HG02763 (cell line): ENCODE measurements around the gene TNFRSF25.

ENCODE experiments used
- ATAC-seq: cut with Tn5 transposase; IDR thresholded peaks from one replicate; pipeline ENCODE4 v1.9.1; 2021; ENCODE audit warnings: mild to moderate bottlenecking, moderate library complexity; ENCODE audit not compliant: unreplicated experiment

Gene TNFRSF25

DNA sequence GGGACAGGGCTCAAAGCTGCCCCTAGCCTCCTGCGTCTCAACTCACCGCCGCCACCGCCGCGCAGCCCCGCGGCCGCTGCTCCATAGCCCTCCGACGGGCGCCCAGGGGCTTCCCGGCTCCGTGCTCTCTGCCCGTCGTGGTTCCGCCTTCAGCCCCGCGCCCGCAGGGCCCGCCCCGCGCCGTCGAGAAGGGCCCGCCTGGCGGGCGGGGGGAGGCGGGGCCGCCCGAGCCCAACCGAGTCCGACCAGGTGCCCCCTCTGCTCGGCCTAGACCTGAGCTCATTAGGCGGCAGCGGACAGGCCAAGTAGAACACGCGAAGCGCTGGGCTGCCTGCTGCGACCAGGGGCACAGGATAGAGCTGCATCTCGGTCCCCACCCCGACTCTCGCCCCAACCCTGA, at the start of gene TNFRSF25:
TNFRSF25 (minus strand) TSS at position 151 of the 400 bp plus-strand sequence; CDS start at position 85, 66 bp downstream.
- no peak for ATAC-seq

GRCh38 chr1:6515771-6516170, 49.8 kb upstream of the TNFRSF25 start:
- no peak for ATAC-seq

- no peak for ATAC-seq
Measured at GRCh38 chr1:6513320-6513801, 47.4 kb upstream of the TNFRSF25 start.

GRCh38 chr1:6512908-6513280, 46.9 kb upstream of the TNFRSF25 start:
- ATAC-seq, result no peak

DNA sequence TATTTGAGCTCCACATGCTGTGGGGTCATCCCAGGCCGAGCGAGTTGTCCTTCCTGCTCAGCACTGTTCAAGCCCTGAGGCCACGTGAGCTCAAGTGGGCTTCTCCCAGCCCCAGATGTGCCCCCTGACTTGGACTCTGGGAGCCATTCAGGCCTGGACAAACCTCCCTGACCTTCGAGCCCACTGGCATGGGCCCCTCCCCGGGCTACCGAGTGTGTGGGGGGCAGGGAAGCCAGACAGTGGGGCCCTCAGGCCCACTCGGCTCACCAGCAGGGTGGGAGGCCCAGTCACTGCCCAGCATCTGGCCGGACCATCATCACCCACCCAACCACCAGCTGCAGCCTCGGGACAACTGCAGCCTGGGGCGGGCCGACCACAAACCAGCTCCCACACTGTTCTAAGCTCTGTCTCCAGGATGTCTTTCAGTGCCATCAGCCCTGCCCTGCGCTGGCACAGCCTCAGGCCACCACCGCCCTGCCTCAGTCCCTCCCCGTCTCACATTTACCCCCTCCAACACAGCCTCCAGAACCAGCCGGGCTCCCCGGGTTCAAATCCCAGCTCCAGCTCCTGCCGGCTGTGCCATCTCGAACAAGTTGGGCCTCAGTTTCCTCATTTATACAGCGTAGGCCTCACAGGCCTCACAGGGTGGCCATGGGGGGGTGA, 46.4 kb upstream of the TNFRSF25 start:
- ATAC-seq, result no peak

- ATAC-seq, result no peak
Measured at GRCh38 chr1:6511561-6512244, 45.7 kb upstream of the TNFRSF25 start.

DNA sequence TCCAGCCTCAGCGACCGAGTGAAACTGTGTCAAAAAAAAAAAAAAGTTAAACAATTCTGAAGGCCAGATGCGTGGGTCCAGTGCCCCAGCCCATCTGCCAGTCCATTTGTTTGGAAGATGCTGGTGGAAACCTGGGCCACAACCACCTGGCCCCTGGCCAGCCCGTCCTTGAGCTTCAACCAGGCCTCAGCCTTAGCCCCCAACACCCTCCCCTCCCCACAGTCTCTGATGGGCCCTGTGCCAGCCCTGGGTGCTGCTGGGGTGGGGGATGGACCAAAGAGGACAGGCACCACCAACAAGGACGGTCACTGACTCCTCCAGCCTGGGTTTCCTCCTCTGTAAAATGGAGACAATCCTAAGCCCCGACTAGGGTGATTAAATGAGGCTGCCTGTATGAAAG, 45.1 kb upstream of the TNFRSF25 start:
- ATAC-seq, result no peak

- no peak for ATAC-seq
Measured at GRCh38 chr1:6510493-6510892, 44.5 kb upstream of the TNFRSF25 start.

GRCh38 chr1:6509919-6510291, 43.9 kb upstream of the TNFRSF25 start:
- no peak for ATAC-seq

- no peak for ATAC-seq
Measured at GRCh38 chr1:6509220-6509918, 43.4 kb upstream of the TNFRSF25 start.

DNA sequence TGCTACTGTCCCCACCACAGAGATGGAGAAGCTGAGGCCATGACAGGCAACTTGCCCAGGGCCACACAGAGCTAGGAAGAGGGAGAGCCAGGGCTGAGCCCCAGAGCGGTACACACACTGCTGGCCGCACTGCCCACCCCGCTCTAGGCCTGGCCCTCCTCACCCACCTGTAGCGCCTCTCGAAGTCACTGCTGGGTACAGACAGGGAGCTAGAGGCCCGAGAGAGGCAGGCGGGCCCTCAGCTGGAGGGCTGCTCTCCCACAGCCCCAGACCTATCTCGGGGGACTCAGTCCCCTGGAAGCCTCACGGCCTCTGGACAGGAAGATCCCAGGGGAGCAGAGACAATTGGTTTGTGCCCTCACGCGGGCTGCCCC, 42.8 kb upstream of the TNFRSF25 start:
- ATAC-seq, result no peak

DNA sequence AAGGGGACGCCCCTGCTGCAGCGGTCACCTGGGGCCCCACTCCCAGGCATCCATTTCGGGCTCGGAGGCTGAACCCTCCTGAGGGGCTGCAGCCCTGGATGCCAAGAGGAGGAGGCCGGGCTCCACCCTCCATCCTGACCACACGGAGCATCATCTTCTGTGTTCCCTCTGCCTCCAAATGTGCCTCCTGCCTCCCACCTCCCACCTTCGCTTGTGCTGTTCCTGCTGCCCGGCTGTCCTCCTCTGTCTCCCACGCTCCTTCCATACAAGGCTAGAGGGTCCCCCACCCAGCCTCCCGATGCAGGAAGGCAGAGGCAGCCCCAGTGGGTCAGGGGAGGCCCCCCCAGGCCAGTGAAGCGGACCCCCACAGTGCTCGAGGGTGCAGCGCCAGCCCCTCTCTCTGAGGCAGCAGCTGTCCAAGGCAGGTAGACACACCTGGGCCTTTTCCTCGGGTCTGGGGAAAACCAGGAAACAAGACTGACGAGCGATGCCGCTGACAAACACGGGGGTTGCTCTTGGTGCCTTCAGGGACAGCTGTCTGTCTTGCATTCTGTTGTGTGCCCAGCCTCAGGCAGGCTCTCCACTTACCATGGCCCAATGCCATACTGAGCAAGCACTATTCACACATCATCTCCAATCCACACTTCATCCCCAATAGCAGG, 42.3 kb upstream of the TNFRSF25 start:
- no peak for ATAC-seq

GRCh38 chr1:6507461-6507911, 41.5 kb upstream of the TNFRSF25 start:
- ATAC-seq, result no peak

DNA sequence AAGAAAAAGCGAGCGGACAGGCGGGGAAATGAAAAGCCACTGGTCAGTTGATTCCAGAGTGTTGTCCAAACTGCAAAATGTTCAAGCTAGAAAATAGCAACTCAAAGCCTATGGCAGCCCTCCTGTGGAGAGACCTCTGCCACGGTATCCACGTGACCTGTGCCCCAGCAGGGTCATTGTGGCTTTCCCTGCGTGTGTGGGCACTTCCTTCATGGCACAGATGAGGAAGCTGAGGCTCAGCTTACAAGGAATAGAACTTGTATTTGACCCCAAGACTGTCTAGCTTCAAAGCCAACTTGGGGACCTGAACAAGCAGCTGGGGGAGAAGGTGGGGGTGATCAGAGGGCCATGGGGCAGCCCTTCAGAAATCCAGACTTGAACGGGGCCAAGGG, 41.1 kb upstream of the TNFRSF25 start:
- no peak for ATAC-seq

DNA sequence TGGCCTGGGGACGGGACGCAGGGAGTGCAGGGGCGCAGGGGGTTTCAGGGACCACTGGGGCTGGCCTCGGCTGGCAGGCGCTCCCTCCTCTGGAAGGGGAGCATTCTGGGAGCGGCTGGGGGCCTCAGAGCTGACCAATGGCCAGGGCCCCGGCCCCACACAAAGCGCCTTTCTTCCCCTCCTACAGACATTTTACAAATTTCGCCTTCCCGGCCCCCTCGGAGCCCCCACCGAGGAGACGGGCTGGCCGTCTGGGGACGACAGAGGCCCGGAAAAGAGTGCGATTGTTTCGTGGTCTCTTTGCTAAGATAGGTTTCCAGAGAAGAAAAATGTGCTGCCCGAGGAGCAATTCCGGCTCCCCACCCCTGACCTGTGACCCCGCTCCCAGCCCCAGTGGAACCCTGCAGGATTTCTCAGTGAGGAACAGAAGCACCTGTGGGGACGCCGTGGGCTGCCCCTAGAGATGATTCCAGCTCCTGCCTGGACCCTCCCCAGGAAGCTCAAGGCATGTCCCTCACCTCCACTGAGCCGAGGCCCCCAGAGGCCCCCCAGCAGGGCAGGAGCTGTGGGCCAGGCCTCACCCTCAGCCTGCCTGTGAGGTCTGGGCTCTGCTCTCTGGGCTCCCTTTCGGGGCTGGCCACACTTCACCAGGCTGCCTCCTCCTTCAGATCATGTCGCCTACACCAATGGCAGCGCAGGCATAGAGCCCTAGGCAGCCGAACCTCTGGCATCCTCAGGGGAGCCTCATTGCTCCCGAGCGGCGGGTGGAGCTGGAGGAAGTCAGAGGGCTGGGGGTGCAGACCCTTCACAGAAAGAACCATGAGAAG, 40.5 kb upstream of the TNFRSF25 start:
- ATAC-seq, result no peak

- no peak for ATAC-seq
Measured at GRCh38 chr1:6505367-6506209, 39.6 kb upstream of the TNFRSF25 start.

DNA sequence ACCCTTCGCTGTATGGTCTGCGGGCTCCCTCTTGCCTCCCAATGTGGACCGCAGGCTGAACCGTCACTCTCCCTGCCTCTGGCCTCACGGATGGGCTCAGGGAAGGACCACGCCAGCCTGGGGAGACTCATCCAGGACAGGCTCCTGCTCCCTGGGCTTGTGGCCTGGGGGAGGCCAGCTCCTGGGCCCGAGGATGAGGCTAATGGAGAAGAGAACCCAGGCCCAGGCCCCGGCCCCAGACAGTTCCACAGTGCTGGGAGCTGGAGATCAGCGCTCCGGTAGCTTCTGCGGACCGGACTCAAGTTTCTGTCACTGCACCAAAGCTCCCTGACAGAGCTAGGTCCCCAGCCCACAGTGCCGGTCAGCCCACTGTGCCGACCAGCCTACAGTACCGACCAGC, 38.9 kb upstream of the TNFRSF25 start:
- no peak for ATAC-seq

DNA sequence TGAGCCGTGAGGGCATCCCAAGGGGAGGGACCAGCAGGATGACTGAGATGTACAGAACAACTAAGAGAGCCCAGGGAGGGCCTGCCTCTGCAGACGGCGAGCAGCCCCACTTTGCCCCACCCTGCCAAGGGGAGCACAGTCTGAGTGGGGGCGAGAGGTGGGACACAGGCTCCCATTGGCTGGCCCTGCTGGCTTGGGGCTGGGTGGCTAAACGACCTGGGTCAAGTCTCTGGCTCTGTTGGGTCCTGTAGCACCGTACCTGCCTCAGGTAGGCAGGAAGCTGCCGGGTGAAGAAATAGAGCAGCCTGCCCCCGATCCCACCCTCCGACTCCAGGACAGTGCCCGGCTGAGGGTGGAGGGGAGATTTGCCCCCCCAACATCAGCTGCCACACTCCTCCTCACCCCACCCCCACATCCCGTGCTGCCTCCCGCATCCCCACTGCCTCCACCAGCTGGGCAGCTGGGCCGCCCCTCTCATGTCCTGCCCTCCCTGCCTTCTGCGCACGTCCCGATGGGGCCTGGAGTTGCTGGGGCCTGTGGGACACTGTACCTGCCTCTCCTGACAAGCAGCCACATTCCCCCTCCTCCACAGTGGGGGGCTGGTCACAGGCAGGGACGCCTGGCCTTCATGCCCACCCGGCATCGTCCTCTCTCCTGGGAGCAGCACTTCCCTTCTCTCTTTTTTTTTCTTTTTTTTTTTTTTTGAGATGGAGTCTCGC, 38.1 kb upstream of the TNFRSF25 start:
- no peak for ATAC-seq
